Stimulated activated CD4-positive, alpha-beta T cell treated with anti-CD3 and anti-CD28 coated beads, Interleukin-1b, Interleukin-23, amount 100 ng/mL, for 1 hour (primary cell): ENCODE results near the gene ZNF397.

Source experiments
- DNase-seq, 2 donors: peaks; one replicate each; pipeline ENCODE4 v3.0.0-alpha.2; 2020; ENCODE audit warnings: low read depth in 2 of 2

The ZNF397 gene

GRCh38 chr18:35291166-35291565 is 50.3 kb downstream of the ZNF397 start:
- DNase-seq: no peak

- DNase-seq: no peak
These were observed 55.2 kb downstream of the ZNF397 start for GRCh38 chr18:35296060-35296459.

GRCh38 chr18:35303610-35304009 is 62.8 kb downstream of the ZNF397 start:
- DNase-seq: no peak

- no peak for DNase-seq
These were observed 65.9 kb downstream of the ZNF397 start for GRCh38 chr18:35306588-35307250.
